Activated CD4-positive, alpha-beta T cell treated with anti-CD3 and anti-CD28 coated beads, Interleukin-10, Interleukin-2, amounts not matched to agents 100 ng/mL and 50 ng/mL, durations not matched to agents 16 hours and 8 hours (primary cell): ENCODE data around the gene SUPT3H.

Source experiments
- DNase-seq: peaks from one replicate; pipeline ENCODE4 v3.0.0-alpha.2; 2020

SUPT3H gene

DNA sequence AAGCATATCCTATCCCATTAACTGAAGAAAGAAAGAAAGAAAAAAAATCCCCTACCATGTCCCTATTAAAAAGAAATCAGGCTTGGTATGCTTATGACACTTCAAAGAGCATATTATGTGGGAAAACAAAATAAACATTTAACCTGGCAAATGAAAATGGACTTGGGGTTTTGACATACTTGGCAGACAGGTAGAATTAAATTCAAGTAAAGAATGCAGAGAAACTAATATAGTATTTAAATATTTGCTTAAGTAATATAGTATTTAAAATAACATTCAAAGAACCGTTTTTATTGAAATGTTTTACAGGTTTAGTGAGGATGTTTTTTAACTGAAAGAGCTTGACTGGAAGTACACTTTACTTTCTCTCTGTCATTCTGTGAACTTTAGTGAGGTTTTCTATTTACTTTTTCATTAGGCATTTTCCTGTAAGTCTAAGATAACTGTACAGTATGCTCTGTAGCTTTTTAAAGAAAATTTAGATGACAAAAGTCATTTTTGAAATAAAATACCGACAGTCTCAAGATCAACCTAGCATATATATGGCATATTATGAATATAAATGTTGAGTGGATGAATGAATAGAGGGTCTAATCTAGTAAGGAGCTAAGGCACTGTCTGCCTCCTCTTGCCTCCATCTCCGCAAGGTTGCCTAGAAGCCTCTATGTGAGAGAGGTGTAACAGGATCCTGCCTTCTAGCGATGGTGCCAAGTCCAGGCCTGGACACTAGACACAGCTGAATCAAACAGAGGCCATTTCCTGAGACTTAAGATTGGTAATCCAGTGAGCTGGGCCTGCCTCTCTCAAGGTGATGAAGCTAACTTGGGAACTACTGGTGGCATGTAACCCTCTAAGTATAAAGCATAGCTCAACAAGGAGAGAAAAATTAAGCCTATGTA is 394.0 kb downstream of the SUPT3H start:
- DNase-seq: no peak

DNA sequence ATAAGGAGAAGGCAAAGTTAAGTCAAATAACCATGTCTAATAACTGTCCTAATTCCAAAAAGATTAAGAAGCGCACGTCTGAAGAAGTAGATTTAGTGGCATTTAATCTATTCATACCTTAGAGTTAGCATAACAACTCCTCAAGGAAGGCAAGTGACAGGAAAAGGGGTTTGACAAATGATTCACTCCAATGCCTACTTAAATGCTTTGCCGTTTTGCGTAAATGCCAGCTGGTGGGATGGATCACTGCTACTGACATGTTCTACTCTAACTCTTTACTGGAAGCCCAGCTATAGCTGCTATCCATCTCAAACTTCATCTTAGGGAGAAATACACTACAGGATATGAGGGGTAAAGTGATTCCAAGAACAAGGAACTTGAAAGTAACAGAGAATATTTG is 396.9 kb downstream of the SUPT3H start:
- no peak for DNase-seq

DNA sequence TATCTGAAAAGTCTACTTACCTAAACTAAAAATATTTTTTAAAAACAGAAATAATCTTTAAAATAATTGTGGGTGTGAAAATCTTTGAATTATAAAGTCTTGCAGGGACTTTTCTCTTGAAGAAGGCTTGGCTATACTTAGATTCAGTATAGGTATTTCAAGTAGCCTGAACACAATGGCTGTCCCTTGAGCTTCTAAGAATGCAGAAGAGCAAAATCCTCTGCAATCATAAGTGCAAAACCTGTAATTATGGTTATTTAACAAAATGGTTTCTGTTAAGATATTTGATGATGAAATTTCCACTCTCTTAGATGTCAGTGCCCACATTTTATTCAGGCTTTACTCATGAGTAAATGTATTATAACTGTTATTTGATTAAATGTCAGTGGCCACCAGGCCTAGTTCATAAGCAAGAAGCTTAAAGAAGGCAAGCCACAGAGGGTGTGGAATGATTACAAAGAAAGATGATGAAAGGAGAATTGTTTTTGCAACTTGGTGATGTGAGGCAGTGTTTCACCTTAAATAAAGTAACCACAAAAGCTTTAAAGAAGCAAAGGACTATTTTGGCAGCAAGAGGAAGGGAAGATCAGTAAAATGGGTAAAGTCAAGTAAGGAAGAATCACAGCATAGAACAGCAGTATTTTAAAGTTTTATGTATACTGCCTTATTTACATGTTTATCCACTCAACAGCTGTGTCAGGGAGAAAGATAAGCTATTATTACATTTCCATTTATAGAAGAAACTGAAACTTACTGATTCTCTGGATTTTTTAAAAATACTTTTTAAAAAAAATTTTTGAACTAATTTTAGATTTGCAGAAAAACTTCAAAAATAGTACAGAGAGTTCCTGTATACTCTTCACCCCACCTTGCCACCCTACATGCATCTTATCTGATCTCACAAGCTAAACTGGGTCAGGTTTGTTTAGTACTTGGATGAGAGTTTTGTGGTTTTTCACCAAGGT is 400.8 kb downstream of the SUPT3H start:
- DNase-seq: peak; percentile 41

DNA sequence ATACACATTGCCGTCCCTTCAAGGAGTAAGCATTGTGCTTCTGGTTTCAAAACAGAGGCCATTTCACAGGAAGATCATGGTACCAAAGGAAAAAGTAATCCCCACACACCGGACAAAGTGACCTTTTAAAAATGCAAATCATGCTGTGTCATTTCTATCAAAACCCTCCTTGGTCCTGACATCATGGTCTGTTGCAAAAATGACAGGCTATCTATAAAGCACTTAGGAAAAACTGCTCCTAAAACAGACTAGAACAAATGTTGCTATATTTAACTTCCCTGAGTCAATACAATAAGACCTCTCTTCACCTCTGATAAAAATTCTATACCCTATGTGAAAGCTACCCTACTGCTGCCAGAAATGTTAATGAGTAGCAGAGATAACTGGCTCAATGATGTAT is 403.2 kb downstream of the SUPT3H start:
- no peak for DNase-seq

DNA sequence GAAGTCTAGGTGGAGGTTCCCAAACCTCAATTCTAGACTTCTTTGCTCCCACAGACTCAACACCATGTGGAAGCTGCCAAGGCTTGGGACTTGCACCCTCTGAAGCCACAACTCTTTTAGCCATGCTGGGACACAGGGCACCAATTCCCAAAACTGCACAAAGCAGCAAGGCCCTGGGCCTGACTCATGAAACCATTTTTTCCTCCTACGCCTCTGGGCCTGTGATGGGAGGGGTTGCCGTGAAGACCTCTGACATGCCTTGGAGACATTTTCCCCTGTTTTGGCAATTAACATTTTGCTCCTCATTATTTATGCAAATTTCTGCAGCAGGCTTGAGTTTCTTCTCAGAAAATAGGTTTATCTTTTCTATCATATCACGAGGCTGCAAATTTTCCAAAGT is 405.0 kb downstream of the SUPT3H start:
- DNase-seq: no peak

DNA sequence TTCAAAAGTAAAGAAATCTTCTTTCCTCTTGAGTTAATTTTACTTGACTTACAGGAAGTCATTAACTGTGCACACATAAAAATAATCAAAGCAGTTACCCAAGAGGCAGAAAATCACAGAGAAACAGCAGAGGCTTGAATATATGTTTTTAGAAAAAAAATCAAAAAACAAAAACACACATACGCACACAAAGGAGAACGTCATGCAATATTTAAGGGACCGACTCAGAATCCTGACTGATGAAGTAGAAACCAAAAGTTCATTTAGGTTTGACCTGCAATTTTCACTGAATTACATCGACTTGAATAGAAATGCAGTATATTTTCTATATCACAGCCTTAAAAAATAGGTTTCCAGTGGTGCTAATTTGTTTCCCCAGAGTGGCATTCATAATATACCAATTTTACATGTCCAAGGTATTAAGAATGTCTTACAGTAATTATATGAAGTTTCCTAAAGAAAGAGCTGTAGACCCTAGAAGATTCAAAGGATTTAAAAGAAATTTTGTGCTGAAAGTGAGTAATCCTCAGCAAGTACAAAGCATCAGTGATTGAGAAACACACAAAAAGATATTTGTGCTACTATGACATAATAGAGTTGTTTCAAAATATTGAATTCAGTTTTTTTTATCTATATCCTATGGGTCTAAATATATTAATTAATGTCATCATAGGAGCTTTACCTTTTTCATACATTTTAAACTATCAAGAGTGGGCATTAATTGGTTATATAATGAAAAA is 408.1 kb downstream of the SUPT3H start:
- DNase-seq: no peak

DNA sequence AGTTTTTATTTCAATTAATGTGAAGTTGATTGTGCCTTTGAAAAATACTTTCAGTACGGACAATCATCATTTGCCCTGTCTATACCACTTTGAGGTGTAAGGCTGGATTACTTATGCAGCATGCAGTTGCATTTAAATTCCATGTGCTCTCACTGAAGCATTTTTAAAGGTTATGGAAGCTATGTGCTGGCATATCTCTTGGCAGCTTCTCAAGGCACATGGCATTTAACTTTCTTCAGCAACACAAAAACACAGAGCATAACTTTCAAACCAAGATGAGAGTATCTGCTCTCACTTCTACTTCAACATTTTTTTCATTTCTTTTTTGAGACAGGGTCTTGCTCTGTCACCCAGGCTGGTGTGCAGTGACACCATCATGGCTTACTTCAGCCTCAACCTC is 410.3 kb downstream of the SUPT3H start:
- no peak for DNase-seq

DNA sequence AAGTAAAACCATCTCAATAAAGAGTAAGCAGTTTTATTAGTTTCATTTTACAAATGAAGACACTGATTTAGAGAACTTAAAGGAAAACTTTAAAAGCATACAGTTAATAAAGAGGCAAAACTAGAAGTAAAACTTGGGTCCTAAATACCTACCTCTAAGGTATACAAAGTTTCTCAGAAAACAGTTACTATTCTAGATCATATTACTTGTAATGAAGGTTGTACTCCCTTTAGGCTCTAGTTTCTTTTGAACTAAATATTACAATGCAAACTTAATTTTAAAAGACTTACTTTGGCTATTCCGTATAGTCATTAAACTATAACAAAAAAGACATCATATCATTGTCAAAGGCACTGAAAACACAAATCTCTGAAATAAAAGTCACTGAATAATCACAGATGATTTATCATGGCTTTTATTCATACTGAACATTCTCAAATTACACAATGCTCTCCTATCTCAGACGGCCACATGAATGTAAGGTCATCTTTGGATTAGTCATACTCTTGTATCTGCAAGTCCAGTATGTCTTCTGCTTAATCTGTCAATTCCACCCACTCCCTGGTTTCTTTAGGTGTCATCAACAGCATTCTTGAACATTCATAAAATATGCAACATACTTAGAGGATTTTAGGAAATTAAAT is 411.2 kb downstream of the SUPT3H start:
- DNase-seq: no peak

DNA sequence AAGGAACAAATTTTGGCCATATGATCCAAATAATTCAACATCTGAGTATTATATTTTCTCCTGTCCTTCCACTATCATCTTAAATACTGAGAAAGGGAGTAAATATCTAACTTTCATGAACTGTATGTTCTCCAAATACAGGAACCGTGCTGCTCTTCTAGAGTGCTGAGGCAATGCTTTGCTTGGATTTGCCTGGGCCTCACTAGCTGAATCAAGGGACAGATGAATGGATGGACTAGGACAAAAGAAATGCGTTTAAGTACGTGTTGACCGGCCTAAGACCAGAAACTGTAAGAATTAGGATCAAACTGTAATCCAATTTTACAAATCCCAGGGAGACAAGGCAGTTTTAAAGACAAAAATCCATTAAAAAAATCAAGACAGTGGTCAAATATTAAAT is 412.0 kb downstream of the SUPT3H start:
- no peak for DNase-seq

DNA sequence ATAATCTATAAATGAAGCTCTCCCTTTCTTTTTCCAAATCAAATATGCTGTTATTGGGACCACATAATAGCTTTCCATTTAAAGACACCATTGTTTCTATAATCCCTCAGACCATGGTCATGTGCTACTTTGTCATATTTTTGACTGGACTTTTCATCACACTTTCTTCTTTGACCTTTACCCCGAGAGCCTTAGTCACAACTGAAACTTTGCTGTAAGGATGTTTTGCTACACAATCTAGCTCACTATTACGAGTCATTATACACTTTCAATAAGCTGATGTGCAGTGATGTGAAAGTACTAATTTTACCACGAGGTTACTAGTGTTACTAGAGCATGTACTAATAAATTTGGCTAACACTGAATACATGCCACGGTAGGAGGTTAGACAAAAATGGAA is 416.8 kb downstream of the SUPT3H start:
- DNase-seq: peak; percentile 39

DNA sequence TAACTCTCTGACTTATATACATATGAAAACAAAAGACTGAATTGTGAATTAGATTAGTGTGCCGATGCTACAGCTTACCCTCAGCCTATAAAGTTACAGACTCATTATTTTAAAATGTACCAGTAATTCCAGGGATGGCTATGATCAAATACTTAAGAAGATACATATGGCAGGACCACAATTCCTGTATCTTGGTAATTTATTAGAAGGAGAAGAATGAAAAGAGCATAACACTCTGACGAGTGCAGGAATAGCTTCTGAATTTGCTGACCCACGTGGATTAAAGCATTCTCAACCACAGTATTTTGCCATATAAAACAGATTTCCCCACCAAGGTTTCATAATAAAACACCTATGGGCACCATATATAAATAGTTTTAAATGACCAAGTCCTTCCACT is 418.1 kb downstream of the SUPT3H start:
- no peak for DNase-seq

DNA sequence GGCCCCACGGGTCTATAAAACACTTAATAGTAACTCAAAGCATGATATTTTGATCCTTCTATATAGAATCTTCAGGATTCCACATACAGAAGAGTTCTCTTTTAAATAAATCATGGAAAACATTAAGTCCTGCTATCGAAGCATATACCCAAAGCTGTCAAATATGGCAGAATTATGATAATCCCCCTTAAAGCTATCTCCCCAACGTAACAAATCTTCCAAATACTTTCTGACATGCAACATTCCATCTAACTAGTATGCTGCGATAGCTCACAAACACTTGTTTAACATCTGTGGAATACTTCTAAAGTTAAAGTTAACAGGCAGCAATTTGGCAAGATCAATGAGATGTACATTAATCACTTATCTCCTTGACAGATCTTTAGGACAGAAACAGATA is 420.6 kb downstream of the SUPT3H start:
- DNase-seq: no peak

DNA sequence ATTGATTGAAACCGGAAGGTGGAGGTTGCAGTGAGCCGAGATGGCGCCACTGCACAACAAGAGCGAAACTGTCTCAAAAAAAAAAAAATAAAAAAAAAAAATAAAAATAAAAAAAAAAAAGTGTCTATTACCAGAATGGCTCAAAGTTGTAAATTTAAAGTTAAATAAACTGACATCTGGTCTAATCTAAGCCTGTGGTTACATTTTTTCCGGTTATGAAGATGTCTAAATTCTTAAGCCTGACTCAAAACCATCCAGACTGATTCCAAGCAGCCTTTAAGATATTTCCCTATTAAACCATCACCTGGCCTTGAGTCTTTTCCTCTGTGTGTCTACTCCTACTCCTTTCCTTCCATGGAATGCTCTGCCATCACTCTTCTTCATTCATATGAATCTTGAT is 421.3 kb downstream of the SUPT3H start:
- DNase-seq: no peak

DNA sequence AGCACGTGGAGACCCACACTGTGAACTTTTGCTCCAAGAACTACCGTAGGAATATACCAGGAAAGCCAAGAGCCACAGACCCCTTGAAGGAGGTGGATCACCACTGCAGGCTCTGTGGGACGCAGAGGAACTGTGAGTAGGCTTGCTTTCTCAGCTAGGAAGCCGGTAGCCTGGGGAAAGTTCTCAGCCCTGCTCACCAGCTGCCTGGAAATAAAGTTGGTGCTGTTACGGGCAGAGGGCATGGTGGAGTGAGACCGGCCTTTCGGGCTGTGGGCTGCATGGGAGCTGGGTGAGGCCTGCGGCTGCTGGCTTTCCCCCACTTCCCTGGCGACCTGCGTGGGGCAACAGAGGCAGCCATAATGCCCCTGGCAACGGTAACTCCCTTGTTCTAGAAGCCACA is 422.6 kb downstream of the SUPT3H start:
- no peak for DNase-seq

DNA sequence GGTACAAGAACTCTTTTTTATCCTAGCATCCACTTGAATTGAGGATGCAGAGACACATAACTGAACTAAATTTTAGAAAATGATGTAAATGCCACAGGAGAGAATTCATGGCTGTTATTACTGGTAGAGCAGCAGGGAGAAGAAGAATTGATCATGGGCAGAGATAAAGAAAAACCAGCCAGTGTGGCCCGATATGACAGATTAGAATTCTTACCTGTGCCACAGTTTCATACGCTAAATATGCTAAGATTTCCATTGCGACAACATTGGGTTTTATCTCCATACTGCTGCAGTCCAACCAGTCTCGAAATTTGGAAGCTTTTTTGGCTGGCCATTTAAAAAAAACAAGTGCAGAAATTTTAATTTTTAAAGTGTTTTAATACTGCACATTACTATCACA is 423.5 kb downstream of the SUPT3H start:
- no peak for DNase-seq

DNA sequence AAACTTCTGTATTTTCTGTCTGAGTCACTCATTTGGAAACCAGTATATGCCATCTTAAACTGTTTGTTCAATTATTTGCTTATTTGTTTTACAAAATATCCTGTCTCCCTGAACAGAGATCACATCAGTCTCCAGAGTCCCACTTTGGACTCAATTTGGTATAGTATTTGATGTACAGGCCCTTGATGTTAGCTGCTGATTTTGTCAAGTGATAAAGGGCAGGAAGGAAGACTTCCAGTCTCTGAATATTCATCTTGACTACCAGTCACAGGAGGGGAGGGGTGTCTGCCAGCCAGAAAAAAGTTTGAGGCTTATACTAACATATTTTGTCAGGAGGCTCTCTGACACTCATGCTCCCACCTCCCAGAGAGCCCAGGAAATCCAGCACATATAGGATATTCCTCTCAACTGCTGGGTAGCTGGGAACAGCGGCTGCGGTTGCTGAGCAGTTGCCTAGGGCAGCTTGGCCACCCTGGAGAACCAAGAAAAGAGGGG is 426.4 kb downstream of the SUPT3H start:
- no peak for DNase-seq

DNA sequence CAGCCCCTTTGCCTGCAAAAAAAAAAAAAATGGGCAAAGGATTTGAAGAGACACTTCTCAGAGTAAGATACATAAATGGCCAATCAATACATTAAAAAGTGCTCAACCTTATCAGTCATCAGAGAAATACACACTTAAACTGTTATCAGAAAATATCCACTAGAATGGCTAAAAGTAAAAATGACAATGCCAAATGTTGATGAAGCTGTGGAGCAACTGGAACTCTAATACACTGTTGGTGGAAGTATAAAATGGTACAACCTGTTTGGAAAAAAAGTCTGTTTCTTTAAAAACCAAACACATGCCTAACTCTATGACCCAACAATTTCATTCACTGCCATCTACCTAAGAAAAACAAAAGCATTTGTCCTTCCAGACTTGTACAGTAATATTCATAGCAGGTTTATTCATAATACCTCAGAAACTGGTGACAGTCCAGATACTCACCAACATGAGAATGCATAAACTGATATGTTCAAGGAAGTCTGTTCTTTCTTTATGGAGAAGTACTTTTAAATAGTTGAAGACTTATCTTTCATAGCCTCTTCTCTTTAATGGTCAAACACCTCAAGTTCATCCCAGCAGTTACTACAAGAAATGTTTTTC is 428.0 kb downstream of the SUPT3H start:
- DNase-seq: no peak

DNA sequence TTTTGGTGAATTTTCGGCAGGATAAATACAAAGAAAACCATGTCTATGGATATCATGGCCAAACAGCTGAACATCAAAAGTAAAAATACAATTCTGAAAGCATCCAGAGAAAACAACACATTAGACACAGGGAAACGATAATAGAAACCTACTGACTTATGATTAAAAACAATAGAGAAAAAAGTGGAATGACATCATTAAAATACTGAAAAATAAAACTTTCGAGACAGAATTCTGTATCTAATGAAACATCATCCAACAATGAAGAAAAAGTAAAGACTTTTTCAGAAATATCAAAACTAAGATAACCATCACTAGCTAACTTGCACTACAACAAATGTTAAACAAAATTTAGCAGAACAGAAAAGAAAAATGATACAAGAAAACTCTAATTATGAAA is 434.2 kb downstream of the SUPT3H start:
- no peak for DNase-seq

DNA sequence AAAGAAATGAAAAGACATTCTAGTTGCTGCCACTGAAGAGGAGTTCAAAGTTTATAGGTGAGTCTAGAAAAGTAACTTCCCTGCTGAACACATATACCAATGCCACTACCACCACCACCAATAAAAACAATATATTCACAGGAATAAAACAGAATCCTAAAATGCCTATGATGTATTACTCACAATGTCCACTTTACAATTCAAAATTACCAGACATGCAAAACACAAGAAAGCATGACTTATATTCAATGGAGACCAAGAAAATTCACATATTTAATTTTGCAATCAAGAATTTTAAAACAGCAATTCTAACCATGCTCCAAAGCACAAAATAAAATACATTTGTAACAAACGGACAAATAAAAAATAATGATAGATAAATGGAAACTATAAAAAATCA is 434.9 kb downstream of the SUPT3H start:
- DNase-seq: no peak

DNA sequence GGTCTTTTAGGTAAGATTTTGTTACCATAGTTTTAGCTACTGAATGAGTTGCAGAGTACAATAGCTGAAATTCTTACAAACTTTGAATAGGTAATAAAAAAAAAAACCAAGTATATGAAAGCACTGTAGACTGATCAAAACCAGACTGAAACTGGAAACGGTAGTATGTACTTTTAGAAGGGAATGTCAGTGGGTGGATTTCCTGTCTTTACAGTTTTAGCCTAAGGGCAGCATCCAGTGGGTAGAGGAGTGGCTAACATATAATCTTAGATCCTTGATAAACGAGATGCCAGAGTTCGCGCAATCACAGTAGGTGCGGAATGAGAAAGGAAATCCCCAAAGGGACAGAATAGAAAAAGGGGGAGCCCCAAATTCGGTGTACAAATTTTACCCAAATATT is 435.5 kb downstream of the SUPT3H start:
- DNase-seq: no peak

DNA sequence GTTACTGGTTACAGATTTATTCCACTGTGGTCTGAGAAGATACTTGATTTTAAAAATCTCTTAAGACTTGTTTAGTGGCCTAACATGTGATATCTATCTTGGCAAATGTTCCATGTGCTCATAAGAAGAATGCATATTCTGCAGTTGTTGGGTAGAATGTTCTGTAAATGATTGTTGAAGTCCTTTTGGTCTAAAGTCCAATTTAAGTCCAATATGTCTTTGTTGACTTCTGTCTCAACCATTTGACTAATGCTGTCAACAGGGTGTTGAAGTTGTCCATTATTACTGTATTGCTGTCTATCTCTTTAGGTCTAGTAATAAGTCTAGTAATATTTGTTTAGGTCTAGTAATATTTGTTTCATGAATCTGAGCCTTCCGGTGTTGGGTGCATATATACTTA is 437.4 kb downstream of the SUPT3H start:
- no peak for DNase-seq

DNA sequence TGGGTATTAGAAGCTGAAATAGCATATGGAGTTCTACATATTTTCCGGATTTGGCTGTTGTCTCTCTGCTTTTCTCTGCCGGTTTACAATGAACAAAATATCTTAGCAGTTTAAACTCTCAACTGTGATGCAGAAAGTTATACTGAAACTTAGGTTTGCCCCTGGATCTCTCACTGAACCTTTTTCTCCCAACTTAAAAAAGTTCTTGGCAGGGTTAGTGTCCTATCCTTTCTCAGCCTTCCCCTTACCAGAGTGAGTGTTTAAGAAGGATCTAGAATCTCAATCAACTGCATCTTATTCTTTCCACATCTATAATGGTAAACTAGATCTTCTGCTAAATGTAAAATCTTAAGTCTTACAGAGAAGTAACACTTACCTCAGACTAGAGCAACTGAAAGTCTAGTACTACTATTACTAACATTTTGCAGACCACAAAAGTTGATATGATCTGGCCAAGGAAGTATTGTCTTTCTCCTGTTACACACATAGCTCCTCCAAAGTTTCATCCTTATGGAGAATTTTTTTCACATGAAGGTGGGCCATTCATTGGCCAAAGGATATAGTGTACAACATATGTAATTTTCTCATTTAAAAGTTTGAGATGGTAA is 441.9 kb downstream of the SUPT3H start:
- peak; percentile 28 for DNase-seq
